Inflammatory macrophage treated with lipopolysaccharide for 1 hour (primary cell): ENCODE measurements around the gene CCDC120.
A peak's percentile ranks its signal among the peaks of the same experiment; 100 is the strongest.

ENCODE experiments used
- DNase-seq, 2 donors: peaks; one replicate each; pipeline ENCODE4 v3.0.0-alpha.2; 2020 to 2022

Gene CCDC120

GRCh38 chrX:49102190-49102589 lies 43.4 kb downstream of the CCDC120 start:
- DNase-seq: no peak

GRCh38 chrX:49103637-49104036 lies 44.8 kb downstream of the CCDC120 start:
- DNase-seq: no peak

DNA sequence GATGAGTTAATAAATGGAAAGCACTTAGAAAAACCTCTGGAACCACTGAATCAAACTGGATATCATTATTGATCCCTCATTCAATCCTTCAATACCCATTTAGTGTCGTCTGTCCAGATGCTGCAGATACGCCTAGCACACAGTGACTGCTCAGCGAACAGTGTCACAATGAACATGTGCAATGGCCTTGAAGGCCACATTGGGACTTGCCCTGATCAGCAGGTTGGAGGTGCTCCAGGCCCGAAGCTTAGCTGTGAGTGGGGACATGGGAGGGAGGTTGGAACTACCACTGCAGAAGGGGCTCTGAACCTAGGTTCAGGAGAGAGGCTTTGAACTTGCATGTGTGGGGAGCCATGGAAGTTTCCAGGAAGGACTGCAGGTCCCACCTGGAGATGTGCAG lies 47.5 kb downstream of the CCDC120 start:
- DNase-seq: no peak

- DNase-seq: peak in 1 of 2 donors; percentile 23
Observed at GRCh38 chrX:49106930-49107329, 48.1 kb downstream of the CCDC120 start.

DNA sequence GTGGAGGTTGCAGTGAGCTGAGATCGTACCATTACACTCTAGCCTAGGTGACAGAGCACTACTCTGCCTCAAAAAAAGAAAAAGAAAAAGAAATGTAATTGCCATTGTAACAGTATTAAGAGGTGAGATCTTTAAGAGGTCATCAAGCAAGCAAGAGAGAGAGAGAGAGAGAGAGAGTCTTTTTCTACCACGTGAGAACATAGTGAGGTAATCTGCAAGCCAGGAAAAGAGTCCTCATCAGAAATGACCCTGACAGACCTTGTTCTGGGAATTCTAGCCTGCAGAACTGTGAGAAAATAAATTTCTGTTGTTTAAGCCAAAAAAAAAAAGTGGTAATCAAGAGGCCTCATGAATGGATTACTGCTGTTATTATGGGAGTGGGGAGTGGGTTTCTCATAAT lies 49.8 kb downstream of the CCDC120 start:
- no peak for DNase-seq

- no peak for DNase-seq
Observed at GRCh38 chrX:49110417-49110816, 51.6 kb downstream of the CCDC120 start.

DNA sequence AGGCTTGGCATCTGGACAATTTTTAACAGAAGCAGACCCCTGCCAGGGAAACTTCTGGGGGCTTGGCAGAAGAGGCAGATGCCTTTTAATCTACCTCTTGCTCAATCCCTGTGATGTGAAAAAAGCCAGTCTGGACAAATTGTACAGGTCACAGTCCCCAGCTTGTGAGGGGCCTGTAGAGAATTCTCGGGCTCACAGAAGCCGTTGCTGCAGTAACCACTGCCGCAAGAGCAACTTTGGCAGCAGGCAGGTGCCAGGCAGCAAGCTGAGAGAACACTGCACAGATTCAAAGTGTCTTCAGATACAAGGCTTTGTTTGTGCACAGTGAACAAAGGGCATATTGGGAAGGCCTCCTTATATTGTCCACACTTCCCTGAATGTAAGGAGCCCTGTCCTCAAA lies 53.0 kb downstream of the CCDC120 start:
- no peak for DNase-seq

DNA sequence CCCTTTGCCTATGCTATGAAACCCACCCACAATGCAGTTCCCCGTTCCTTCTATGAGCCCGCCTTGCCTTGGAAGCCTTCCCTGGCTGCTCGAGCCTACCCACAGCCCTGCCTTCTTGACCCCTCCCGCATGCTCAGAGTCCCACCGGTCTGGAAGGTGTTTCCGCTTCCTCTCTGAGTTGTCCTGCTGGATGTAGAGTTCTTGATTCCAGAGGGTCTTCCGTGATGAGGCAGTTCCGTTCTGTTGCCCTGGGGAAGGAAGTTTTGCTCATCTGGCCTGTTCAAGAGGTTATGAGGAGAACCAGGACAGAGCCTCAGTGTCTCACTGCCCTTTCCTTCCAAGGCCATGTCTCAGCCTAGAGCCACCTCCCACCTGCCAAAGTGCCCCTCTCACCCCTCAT lies 57.3 kb downstream of the CCDC120 start:
- no peak for DNase-seq

- no peak for DNase-seq
Observed at GRCh38 chrX:49116716-49117115, 57.9 kb downstream of the CCDC120 start.

- no peak for DNase-seq
Observed at GRCh38 chrX:49117581-49117980, 58.8 kb downstream of the CCDC120 start.
